HS-27A (cell line): ENCODE data around the gene RAB5IF.
"Not testable (repeated sequence)": the region's sequence is repeated elsewhere in the genome, so short reads cannot be mapped to it uniquely, and the experiment has no call there.

Experiments
- DNase-seq: peaks from one replicate; pipeline ENCODE4 v3.0.0-alpha.2; 2012; ENCODE audit warnings: low read depth, missing footprints

RAB5IF gene

GRCh38 chr20:36585410-36586125 lies 20.0 kb upstream of the RAB5IF start:
- no peak for DNase-seq

- DNase-seq: no peak
Observed at GRCh38 chr20:36587388-36588070, 18.1 kb upstream of the RAB5IF start.

- DNase-seq: no peak
Observed at GRCh38 chr20:36591281-36591680, 14.3 kb upstream of the RAB5IF start.

- no peak for DNase-seq
Observed at GRCh38 chr20:36591854-36592641, 13.5 kb upstream of the RAB5IF start.

GRCh38 chr20:36593347-36593929 lies 12.1 kb upstream of the RAB5IF start:
- DNase-seq: no peak

- DNase-seq: no peak
Observed at GRCh38 chr20:36599912-36600345, 5.7 kb upstream of the RAB5IF start.

GRCh38 chr20:36601540-36601939 lies 4.0 kb upstream of the RAB5IF start:
- DNase-seq: no peak

GRCh38 chr20:36604952-36605398 lies 604 bp upstream of the RAB5IF start:
- no peak for DNase-seq

- DNase-seq: no peak
Observed at GRCh38 chr20:36606158-36607066, 833 bp downstream of the RAB5IF start.

- no peak for DNase-seq
Observed at GRCh38 chr20:36607586-36608387, 2.2 kb downstream of the RAB5IF start.

- DNase-seq: not testable (repeated sequence)
Observed at GRCh38 chr20:36608388-36608728, 2.8 kb downstream of the RAB5IF start.

- DNase-seq: no peak
Observed at GRCh38 chr20:36611625-36612024, 6.0 kb downstream of the RAB5IF start.

- DNase-seq: no peak
Observed at GRCh38 chr20:36613974-36614373, 8.4 kb downstream of the RAB5IF start.

- no peak for DNase-seq
Observed at GRCh38 chr20:36614781-36615557, 9.4 kb downstream of the RAB5IF start.

- DNase-seq: no peak
Observed at GRCh38 chr20:36620917-36621316, 15.3 kb downstream of the RAB5IF start.

GRCh38 chr20:36623444-36623843 lies 17.9 kb downstream of the RAB5IF start:
- no peak for DNase-seq

GRCh38 chr20:36624068-36624943 lies 18.7 kb downstream of the RAB5IF start:
- no peak for DNase-seq

- DNase-seq: no peak
Observed at GRCh38 chr20:36624944-36625324, 19.4 kb downstream of the RAB5IF start.

- DNase-seq: no peak
Observed at GRCh38 chr20:36628076-36628475, 22.5 kb downstream of the RAB5IF start.
